Lung (tissue), 12 donors: ENCODE measurements around the gene GADD45G. TPM values are rescaled to one million over a fixed set of nuclear protein-coding genes. Genes with fewer than 3 reads are reported as not detected.

Source experiments
- ATAC-seq: fragments of 200-7000 bp; cut with Tn5 transposase; one replicate; pipeline ENCODE4 v1.9.1; 2020; ENCODE audit warnings: moderate number of reproducible peaks; ENCODE audit not compliant: insufficient read depth, low FRiP score
- DNase-seq, 3 donors: peaks; one replicate each; pipeline ENCODE4 v3.0.0-alpha.2; 2013 to 2017
- H3K27ac ChIP-seq, 2 donors: one replicate each; pipeline ENCODE4 v1.5.1; 2013; ENCODE audit warnings: mild to moderate bottlenecking in 2 of 2, moderate library complexity in 2 of 2, control low read depth in 1 of 2, inconsistent platforms in 1 of 2, low read depth in 1 of 2, low read length in 1 of 2
- H3K27me3 ChIP-seq, 3 donors: one replicate each; pipeline ENCODE4 v1.5.1; 2013; ENCODE audit warnings: low read length in 2 of 3; ENCODE audit not compliant: control insufficient read depth in 3 of 3, insufficient read depth in 3 of 3
- H3K36me3 ChIP-seq, 4 donors: one replicate each; pipeline ENCODE4 v1.5.1; 2013; ENCODE audit warnings: low read length in 4 of 4, mild to moderate bottlenecking in 1 of 4, moderate library complexity in 1 of 4; ENCODE audit not compliant: control insufficient read depth in 4 of 4, insufficient read depth in 4 of 4
- H3K4me1 ChIP-seq, 5 donors: one replicate each; pipeline ENCODE4 v1.5.1; 2013; ENCODE audit warnings: low read length in 5 of 5, mild to moderate bottlenecking in 2 of 5, moderate library complexity in 1 of 5; ENCODE audit not compliant: control insufficient read depth in 5 of 5, insufficient read depth in 5 of 5
- H3K4me3 ChIP-seq: one replicate; pipeline ENCODE4 v1.5.1; 2013; ENCODE audit warnings: mild to moderate bottlenecking, control low read depth, moderate library complexity
- H3K9ac ChIP-seq, 2 donors: one replicate each; pipeline ENCODE4 v1.5.1; 2013; ENCODE audit warnings: low read length in 2 of 2, control low read depth in 1 of 2; ENCODE audit not compliant: insufficient read depth in 1 of 2
- H3K9me3 ChIP-seq, 4 donors: one replicate each; pipeline ENCODE4 v1.5.1; 2013; ENCODE audit warnings: low read length in 3 of 4, mild to moderate bottlenecking in 1 of 4, moderate library complexity in 1 of 4; ENCODE audit not compliant: control insufficient read depth in 4 of 4, insufficient read depth in 3 of 4
- WGBS, 2 donors: extraction: QIAGEN DNeasy Blood & Tissue Kit; methylation state at CpG; one replicate each; pipeline ENCODE4 v1.1.7; 2013; 5-methylcytosine and 5-hydroxymethylcytosine counted together
- polyA plus RNA-seq, 2 donors: library from polyadenylated mRNA; stranded (reverse); fragments of 200-250 nt; gene quantifications; one replicate each; pipeline ENCODE4 v1.2.1, GENCODE V29; 2013
- total RNA-seq, 2 donors: library from RNA; depleted of rRNA in 1 of 2; stranded (reverse); fragments of >200 nt in 1 of 2; gene quantifications; one replicate each; pipeline ENCODE4 v1.2.1, GENCODE V29; 2014 to 2021
- TF ChIP-seq, protein P1 (sequence below): IDR thresholded peaks from 2 replicates; pipeline ENCODE4 v1.5.1; 2012; ENCODE audit warnings: mild to moderate bottlenecking; ENCODE audit errors: control extremely low read depth, extremely low read depth
- donor health status: control.
- donor health status: control.
- donor health status: Bipolar disorder and iron deficiency.
- donor health status: healthy.
- donor health status: DM: yes; HTN: yes; CAD: no.

The GADD45G gene
- total and polyA plus RNA-seq, 4 donors = 9.9 to 70.3 (median 33.5) TPM

DNA sequence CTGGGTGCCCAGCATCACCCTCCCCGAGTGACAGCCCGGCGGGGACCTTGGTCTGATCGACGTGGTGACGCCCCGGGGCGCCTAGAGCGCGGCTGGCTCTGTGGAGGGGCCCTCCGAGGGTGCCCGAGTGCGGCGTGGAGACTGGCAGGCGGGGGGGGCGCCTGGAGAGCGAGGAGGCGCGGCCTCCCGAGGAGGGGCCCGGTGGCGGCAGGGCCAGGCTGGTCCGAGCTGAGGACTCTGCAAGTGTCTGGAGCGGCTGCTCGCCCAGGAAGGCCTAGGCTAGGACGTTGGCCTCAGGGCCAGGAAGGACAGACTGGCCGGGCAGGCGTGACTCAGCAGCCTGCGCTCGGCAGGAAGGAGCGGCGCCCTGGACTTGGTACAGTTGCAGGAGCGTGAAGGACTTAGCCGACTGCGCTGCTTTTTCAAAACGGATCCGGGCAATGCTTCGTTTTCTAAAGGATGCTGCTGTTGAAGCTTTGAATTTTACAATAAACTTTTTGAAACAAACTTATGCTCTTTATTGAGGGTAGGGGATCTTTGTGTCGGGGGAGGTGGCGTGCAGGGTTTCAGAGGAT, 1.3 kb downstream of the GADD45G start:
- WGBS, 2 donors = 2 to 4% methylated on average over 31 to 40 of the region's 40 CpGs
- no peak overlapping the region for H3K9ac ChIP-seq
- ATAC-seq = peak; percentile 62

DNA sequence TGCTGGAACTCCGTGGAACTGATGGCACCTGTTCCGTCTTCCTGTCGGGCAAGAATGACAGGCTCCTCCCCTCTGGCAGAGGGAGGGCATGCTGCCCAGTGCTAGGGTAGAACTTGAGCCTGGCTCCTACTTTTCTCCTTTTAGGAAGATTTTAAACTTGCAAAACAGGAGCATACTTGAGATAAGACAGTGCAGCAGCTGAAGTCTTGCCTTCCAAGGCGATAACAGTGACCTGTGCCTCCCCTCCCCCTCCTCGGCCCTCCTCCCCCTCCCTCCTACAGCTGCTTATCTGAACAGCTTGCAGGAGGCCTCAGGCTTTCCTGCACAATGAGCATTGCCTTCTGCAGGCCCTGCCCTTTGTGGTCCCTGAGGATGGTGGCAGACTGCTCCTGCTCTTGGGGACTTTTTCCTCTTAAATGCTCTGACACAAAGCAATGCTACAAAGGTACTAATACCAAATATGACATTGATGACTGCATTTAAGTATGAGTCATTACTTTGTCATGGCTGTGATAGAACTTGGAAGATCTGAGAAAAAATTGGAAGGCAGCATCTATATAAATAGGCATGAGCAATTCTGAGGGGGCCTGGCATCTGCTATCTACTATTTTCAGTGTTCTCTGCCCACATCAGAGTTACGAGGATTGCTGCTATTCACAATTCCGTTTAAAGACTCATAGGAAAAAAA, 2.0 kb downstream of the GADD45G start:
- peak in 2 of 3 donors; percentile 50 to 53 for DNase-seq
- TF ChIP-seq, protein P1, sequence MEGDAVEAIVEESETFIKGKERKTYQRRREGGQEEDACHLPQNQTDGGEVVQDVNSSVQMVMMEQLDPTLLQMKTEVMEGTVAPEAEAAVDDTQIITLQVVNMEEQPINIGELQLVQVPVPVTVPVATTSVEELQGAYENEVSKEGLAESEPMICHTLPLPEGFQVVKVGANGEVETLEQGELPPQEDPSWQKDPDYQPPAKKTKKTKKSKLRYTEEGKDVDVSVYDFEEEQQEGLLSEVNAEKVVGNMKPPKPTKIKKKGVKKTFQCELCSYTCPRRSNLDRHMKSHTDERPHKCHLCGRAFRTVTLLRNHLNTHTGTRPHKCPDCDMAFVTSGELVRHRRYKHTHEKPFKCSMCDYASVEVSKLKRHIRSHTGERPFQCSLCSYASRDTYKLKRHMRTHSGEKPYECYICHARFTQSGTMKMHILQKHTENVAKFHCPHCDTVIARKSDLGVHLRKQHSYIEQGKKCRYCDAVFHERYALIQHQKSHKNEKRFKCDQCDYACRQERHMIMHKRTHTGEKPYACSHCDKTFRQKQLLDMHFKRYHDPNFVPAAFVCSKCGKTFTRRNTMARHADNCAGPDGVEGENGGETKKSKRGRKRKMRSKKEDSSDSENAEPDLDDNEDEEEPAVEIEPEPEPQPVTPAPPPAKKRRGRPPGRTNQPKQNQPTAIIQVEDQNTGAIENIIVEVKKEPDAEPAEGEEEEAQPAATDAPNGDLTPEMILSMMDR = no peak
- H3K9ac ChIP-seq = no peak overlapping the region
- no peak overlapping the region for H3K4me3 ChIP-seq
- H3K27ac ChIP-seq = peak overlapping the region; percentile 93 to 94
- no peaks in the 10 kb centered on the region for H3K36me3 ChIP-seq
- H3K4me1 ChIP-seq = peaks cover 0 to 42% (median 5%) of the 10 kb centered on the region in 5 donors
- H3K27me3 ChIP-seq = no peaks in the 10 kb centered on the region
- no peak for ATAC-seq
- no peaks in the 10 kb centered on the region for H3K9me3 ChIP-seq
- WGBS, 2 donors = 22 to 28% methylated on average over 7 of the region's 7 CpGs

More for the DNA sequence above, 1.3 kb downstream of the GADD45G start:
- peak; percentile 61 to 71 (median 62) for DNase-seq
- Histone ChIP-seq H3K27me3 (no peaks in the 10 kb centered on the region), H3K27ac (peak overlapping the region; percentile 93 to 94), H3K4me1 (peaks cover 0 to 42% (median 5%) of the 10 kb centered on the region in 5 donors), H3K36me3 (no peaks in the 10 kb centered on the region), H3K9me3 (no peaks in the 10 kb centered on the region), H3K4me3 (peak overlapping the region; percentile 80)
- TF ChIP-seq, protein P1 = no peak

DNA sequence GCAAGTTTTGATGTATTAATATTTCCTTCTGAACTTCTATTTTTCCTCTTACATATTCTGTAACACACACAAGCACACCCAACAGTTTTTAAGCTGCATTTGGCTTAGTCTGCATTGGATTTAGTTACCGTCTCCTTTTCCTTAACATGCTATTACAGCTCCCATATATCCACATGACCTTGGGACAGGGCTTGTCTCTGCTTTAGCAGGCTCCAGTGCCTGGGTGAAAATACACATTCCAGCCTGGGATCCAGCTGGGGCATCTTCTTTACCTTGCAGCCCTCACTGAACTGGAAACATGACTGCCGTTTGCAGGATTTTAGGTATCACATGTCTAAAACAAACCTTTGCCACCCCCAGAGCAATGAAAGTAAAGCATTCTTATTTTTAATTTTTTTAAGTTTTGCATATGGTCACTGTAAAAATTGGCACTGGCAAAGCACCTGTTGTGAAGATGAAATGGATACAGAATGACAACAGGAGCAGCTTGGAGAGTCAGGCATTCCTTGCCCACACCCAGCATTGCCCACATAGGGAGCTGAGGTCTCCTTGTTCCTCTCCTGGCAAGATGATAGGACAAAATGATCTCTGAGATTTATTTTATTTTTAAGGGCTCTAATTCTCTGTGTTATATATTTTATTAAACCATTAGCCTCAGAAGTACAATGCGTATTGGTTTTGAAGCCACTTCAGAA, 4.0 kb downstream of the GADD45G start:
- DNase-seq (no peak), ATAC-seq (no peak)
- H3K27me3 ChIP-seq = no peaks in the 10 kb centered on the region
- no peak overlapping the region for H3K9ac ChIP-seq
- H3K36me3 ChIP-seq = no peaks in the 10 kb centered on the region
- H3K4me1 ChIP-seq = peaks cover 0 to 34% (median 5%) of the 10 kb centered on the region in 5 donors
- TF ChIP-seq, protein P1 = no peak
- no peak overlapping the region for H3K4me3 ChIP-seq
- no peak overlapping the region for H3K27ac ChIP-seq
- H3K9me3 ChIP-seq = peaks cover 0 to 5% (median 2%) of the 10 kb centered on the region in 4 donors
- 95% methylated on average over 3 of the region's 3 CpGs for WGBS, 2 donors
